Daoy (cell line): ENCODE results near the gene VCX3A. TPM values are rescaled to one million over a fixed set of nuclear protein-coding genes. Genes with fewer than 3 reads are reported as not detected.
"Not testable (repeated sequence)": the region's sequence is repeated elsewhere in the genome, so short reads cannot be mapped to it uniquely, and the experiment has no call there.

Experiments
- DNase-seq: peaks from one replicate; pipeline ENCODE4 v3.0.0-alpha.2; 2015; ENCODE audit warnings: low read depth
- total RNA-seq: library from RNA; depleted of rRNA; stranded (reverse); fragments of >200 nt; shearing (Covaris generic); gene quantifications from 2 replicates; pipeline ENCODE4 v1.2.3, GENCODE V29; 2014; rRNA removed

Gene VCX3A
- 1.4 TPM in 1 of 2 replicates, not detected in the other for total RNA-seq

DNA sequence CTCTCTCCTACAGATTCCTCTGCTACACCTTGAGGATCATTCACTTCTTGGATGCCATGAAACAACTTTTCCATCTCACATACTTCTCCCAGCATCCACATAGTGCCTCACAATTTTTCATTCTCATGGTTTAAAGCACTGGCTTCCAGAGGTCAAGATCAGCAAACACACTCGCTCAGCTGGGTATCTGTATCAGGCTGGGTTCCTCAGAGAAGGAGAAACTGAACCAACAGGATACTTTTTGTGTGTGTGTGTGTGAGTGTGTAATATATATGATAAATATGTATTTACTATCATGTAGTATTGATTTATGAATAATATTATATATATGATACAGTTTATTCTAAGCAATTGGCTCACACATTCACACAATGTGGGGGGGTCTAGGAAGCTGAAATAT, at the start of gene VCX3A:
VCX3A (minus strand) TSS at position 101 of the 400 bp plus-strand sequence. CDS start 621 bp downstream, outside the sequence.
- DNase-seq = not testable (repeated sequence)

DNA sequence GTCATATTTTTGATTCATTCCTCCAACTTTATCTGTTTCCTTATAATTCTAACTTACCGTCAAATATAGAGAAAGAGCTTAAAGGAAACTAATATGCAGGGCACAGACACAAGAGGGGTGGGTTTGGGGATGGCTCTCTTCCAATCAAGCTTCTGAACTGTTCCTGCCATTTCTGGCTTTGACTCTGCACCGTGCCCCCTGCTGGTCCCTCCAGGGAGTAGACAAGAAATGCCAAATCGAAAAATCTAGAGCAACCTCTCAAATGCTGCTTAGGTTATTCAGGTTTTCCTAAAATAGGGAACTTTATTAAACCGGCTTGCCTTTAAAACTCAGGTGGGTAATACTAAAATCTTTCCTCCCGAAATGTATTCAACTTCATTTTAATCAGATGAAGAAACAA, 39.8 kb upstream of the VCX3A start:
- DNase-seq = no peak

DNA sequence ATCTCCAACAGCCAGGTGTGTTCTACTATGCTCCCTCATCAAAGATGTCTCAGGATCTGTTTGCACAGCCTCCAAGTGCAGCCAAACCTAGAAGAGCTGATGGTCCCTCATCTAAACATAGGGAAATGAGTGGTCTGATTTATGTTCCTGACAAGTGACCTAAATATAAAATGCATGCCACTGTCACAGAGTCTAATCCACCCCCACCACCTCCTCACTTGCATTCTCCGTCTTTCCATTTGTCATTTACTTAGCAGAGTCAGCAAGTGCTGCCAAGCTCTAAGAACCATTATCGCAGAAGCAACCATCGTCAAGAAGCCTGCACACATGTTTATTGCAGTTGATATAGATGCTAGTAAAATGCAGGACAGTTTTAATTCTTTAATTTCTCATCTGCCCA, 33.1 kb upstream of the VCX3A start:
- no peak for DNase-seq

GRCh38 chrX:6558979-6559378, 24.1 kb upstream of the VCX3A start:
- no peak for DNase-seq

- DNase-seq = no peak
Observed at GRCh38 chrX:6557690-6558089, 22.8 kb upstream of the VCX3A start.

DNA sequence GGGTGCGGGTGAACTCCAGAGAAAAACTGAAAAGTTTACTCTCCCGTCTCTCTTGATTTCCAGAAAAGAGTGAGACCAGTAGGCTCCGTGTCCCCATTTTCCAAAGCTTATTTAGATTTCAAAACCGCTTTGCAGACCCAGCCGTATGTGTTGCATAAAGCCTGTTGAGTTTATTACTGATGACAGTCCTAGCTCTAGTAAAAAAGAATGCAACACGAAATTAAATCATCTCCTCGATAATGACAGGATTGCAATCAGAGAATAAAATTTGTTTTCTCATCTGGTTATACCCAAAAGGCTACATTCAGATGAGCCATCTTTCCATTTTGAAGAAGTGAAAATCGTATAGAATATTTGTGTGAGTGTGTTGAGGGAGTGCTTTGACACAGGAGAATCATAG, 16.1 kb upstream of the VCX3A start:
- DNase-seq = no peak

GRCh38 chrX:6545712-6546111, 10.8 kb upstream of the VCX3A start:
- DNase-seq = no peak

GRCh38 chrX:6526564-6527136, 8.3 kb downstream of the VCX3A start:
- no peak for DNase-seq

DNA sequence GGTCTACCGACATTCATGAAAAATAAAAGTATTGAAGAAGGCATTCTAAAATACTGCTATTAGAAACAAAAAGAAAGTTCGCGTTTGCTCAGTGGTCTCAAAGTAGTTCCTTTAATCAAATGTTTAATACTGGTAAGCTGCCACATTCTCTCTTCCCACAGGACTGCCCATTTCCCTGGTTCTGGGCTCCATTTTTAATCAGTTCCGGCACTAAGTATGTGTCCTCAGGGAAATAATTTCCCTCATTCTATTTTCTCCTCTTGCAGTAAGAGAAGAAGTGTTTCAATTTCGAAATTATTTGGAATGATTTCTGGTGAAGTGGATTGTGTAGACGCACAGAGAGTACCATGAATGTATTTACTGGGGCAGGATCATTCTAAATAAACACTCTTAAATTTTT, 17.5 kb downstream of the VCX3A start:
- no peak for DNase-seq

GRCh38 chrX:6506444-6506843, 28.5 kb downstream of the VCX3A start:
- no peak for DNase-seq

DNA sequence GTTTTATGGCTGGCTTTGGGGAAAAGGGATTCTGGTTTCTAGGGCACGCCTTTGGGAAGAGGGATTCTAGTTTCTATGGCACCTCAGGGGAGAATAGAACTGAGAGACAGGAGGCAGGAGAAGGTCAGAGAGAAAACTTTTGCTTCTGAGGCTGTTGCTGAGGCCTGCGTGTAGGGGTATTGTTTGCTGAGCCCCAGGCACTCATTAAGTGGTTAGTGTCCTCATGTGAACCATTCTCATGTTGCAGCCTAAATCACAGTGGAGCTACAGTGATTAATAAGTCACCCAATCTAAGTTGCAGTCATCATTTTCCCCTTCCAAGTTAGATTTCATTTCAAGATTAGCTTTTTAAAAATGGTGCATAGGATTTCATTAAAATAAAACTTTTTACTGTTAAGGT, 29.0 kb downstream of the VCX3A start:
- no peak for DNase-seq

GRCh38 chrX:6500719-6501118, 34.2 kb downstream of the VCX3A start:
- no peak for DNase-seq

DNA sequence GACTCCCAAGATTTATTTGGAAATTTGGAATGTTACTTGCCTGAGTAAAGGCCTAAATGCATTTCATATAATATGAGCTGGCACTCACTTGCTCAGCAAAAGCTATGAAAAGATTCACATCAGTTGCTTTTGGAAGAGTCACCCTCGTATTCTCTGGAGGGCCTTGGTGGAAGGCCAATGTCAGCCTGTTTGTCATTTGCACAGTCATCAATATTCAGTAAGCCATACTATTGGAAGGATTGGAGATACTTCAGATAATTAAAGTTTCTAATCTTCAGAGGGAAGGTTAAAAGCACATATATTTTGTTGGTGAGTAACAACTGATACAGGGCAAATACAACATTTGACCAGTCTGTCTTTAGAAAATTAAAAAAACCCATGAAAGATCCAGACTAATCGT, 36.6 kb downstream of the VCX3A start:
- DNase-seq = no peak
